HL-60/S4 (cell line): ENCODE data around the gene LTO1.

ENCODE experiments used
- in situ Hi-C: fragments of 300-500 bp; cut with MboI; formaldehyde crosslinking; loops from 2 replicates; pipeline ENCODE4 v1.14.3; 2022; ENCODE audit warnings: low sequenced_read_pairs

Gene LTO1

GRCh38 chr11:69662021-69662698 lies 13.0 kb downstream of the LTO1 start:
- in situ Hi-C loops: loop anchor here (10.0 kb wide), 2 partner anchors 377 to 557 kb away; no protein-coding TSS in a partner anchor

- in situ Hi-C loops: loop anchor here (10.0 kb wide), 2 partner anchors 377 to 557 kb away; no protein-coding TSS in a partner anchor
Measured at GRCh38 chr11:69661413-69661715, 13.8 kb downstream of the LTO1 start.

GRCh38 chr11:69660001-69660500 lies 15.1 kb downstream of the LTO1 start:
- in situ Hi-C loops: loop anchor here (10.0 kb wide), 2 partner anchors 375 to 555 kb away; no protein-coding TSS in a partner anchor

- in situ Hi-C loops: no loop called here
Measured at GRCh38 chr11:69659591-69659990, 15.6 kb downstream of the LTO1 start.

- in situ Hi-C loops: no loop called here
Measured at GRCh38 chr11:69658626-69659450, 16.3 kb downstream of the LTO1 start.

GRCh38 chr11:69657911-69658625 lies 17.1 kb downstream of the LTO1 start:
- in situ Hi-C loops: no loop called here

- in situ Hi-C loops: no loop called here
Measured at GRCh38 chr11:69657456-69657910, 17.7 kb downstream of the LTO1 start.

- in situ Hi-C loops: no loop called here
Measured at GRCh38 chr11:69656536-69657455, 18.4 kb downstream of the LTO1 start.

- in situ Hi-C loops: no loop called here
Measured at GRCh38 chr11:69655479-69656428, 19.4 kb downstream of the LTO1 start.

GRCh38 chr11:69654660-69655478 lies 20.3 kb downstream of the LTO1 start:
- in situ Hi-C loops: no loop called here

- in situ Hi-C loops: no loop called here
Measured at GRCh38 chr11:69654001-69654659, 21.0 kb downstream of the LTO1 start.

GRCh38 chr11:69653406-69653960 lies 21.7 kb downstream of the LTO1 start:
- in situ Hi-C loops: no loop called here

GRCh38 chr11:69652999-69653398 lies 22.2 kb downstream of the LTO1 start:
- in situ Hi-C loops: no loop called here

GRCh38 chr11:69651834-69652620 lies 23.1 kb downstream of the LTO1 start:
- in situ Hi-C loops: no loop called here

GRCh38 chr11:69650832-69651344 lies 24.3 kb downstream of the LTO1 start:
- in situ Hi-C loops: no loop called here

- in situ Hi-C loops: no loop called here
Measured at GRCh38 chr11:69650081-69650831, 24.9 kb downstream of the LTO1 start.
